HG03045 (cell line): ENCODE results near the gene TUBG2.
"Not testable (repeated sequence)": the region's sequence is repeated elsewhere in the genome, so short reads cannot be mapped to it uniquely, and the experiment has no call there.

Experiments
- ATAC-seq: cut with Tn5 transposase; IDR thresholded peaks from one replicate; pipeline ENCODE4 v1.9.1; 2021; ENCODE audit warnings: mild to moderate bottlenecking, moderate library complexity; ENCODE audit not compliant: unreplicated experiment

The TUBG2 gene

GRCh38 chr17:42653179-42654124 is 5.6 kb upstream of the TUBG2 start:
- no peak for ATAC-seq

GRCh38 chr17:42655528-42655927 is 3.6 kb upstream of the TUBG2 start:
- no peak for ATAC-seq

GRCh38 chr17:42657824-42658588 is 1.1 kb upstream of the TUBG2 start:
- no peak for ATAC-seq

- not testable (repeated sequence) for ATAC-seq
Measured at GRCh38 chr17:42659932-42660274, 819 bp downstream of the TUBG2 start.

- ATAC-seq = no peak
Measured at GRCh38 chr17:42660692-42661345, 1.7 kb downstream of the TUBG2 start.

- ATAC-seq = no peak
Measured at GRCh38 chr17:42665581-42666001, 6.5 kb downstream of the TUBG2 start.

- not testable (repeated sequence) for ATAC-seq
Measured at GRCh38 chr17:42666126-42666525, 7.0 kb downstream of the TUBG2 start.

- ATAC-seq = no peak
Measured at GRCh38 chr17:42667088-42667951, 8.2 kb downstream of the TUBG2 start.

- ATAC-seq = no peak
Measured at GRCh38 chr17:42669705-42669976, 10.6 kb downstream of the TUBG2 start.

DNA sequence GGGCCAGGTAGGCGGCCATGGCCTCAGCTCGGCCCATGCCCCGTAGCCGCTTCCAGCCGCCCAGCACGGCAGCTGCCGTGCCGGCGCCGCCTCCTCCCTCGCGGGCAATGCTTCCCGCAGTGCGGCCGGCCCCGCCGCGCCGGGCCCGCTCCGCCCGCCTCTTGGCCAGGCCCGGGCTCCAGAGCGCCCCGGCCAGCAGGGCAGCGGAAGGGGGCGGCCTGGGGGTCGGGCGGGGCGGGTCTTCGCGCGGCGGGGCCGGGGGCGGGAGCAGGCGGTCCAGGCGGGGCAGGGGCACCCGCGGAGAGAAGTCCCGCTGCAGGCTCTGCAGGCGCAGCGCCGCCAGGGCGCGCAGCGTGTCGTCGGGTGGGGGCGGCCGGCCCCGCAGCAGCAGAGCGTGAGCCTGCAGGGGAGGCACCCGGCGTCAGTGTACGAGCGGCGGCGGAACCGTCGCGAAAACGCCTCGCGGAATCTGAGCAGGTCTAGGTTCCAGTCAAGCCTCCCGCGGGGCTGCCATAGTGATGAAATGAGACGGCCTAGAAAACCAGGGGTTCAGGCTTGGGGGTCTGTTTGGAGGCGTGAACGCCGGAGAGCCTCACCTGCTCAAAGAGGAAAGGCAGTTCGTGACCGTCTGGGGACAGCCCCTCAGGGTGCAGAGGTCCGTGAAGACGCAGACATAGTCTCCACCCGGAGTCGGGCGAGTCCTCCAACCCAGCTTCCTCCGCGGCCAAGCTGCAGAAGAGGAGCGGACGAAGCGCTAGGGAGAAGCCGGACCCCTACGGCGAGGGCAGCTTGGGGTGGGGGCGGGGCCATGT is 11.1 kb downstream of the TUBG2 start:
- ATAC-seq = no peak

GRCh38 chr17:42670789-42671657 is 11.9 kb downstream of the TUBG2 start:
- ATAC-seq = no peak

- no peak for ATAC-seq
Measured at GRCh38 chr17:42672038-42672437, 13.0 kb downstream of the TUBG2 start.

GRCh38 chr17:42673266-42673884 is 14.3 kb downstream of the TUBG2 start:
- no peak for ATAC-seq

DNA sequence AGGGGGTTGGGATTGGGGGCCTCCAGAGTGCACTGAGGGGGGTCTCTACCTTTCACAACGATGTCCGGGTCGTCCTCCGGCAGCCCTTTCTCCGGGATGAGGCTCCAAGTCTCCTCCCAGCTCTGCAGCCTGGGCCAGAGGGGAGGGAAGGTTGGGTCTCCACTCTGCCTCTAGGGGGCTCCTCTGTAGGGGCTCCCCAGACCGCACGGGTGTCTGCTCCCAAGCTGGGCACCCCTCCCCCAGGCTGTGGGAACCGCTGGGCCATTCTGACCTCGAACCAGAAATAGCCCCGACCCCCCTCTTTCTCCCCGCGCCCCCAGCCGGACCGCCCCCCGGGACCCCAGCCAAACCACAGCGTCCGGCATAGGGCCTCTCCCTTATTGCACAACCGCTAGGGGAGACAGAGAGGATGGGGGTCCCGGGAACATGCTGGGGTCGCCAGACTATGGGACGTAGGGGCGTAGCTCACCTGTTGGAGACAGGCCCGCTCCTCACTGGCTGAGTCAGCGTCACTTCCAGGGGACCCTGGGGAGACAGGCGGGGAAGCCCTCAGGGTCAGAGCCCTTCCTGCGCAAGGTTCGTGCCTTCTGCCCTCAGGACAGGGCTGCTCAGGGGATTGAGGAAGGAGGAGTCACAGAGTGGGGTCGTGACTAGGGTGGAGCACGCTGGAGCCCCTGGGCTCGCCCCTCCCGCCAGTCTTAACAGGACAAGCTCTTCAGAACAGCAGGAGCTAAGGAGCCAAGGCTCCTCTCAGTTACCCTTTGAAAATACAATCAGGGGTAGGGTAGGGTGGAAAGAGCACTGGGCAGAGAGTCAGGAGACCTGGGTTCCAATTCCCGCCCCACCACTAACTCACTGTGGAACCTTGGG is 15.0 kb downstream of the TUBG2 start:
- no peak for ATAC-seq

- no peak for ATAC-seq
Measured at GRCh38 chr17:42674755-42675347, 15.8 kb downstream of the TUBG2 start.

GRCh38 chr17:42675348-42675964 is 16.4 kb downstream of the TUBG2 start:
- no peak for ATAC-seq

- no peak for ATAC-seq
Measured at GRCh38 chr17:42675965-42676423, 16.9 kb downstream of the TUBG2 start.
